HG03457 (cell line): Measurements from ENCODE around the gene SIMC1.
"Not testable (repeated sequence)": the region's sequence is repeated elsewhere in the genome, so short reads cannot be mapped to it uniquely, and the experiment has no call there.

ENCODE experiments used
- ATAC-seq: cut with Tn5 transposase; IDR thresholded peaks from one replicate; pipeline ENCODE4 v1.9.1; 2021; ENCODE audit warnings: moderate number of reproducible peaks; ENCODE audit not compliant: unreplicated experiment

SIMC1 gene

DNA sequence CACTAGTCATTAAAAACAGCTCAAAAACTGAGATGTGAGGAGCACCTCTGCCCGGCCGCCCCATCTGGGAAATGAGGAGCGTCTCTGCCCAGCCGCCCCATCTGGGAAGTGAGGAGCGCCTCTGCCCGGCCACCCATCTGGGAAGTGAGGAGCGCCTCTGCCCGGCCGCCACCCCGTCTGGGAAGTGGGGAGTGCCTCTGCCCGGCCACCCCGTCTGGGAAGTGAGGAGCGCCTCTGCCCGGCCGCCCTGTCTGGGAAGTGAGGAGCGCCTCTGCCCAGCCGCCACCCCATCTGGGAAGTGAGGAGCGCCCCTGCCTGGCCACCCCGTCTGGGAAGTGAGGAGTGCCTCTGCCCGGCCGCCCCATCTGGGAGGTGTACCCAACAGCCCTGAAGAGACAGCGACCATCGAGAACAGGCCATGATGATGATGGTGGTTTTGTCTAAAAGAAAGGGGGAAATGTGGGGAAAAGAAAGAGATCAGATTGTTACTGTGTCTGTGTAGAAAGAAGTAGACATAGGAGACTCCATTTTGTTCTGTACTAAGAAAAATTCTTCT, 23.7 kb upstream of the SIMC1 start:
- not testable (repeated sequence) for ATAC-seq

DNA sequence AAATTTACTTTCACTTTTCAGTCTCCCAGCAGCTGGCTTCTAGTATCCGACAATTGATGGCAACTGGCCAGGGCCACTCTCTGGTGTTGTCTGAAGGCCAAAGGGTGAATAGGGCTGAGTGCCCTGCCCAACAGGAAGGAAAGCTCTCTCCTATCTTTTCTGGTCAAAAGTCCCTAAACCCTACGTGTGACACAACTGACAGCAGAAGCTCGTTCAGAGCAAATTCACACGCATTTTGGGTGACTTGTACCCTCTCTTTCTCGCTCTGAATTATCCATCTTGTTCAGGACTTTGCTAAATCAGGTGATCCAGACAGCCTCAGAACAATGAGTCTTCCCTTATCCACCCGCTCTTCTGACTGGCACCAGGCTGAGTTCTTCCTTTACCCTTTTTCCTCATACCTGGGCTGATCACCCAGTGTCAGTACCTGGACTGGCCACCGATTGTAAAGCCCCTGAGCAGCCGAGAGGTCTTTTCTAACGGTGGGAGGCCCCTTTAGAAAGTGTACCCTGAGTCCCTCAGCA, 21.8 kb upstream of the SIMC1 start:
- ATAC-seq, result not testable (repeated sequence)

DNA sequence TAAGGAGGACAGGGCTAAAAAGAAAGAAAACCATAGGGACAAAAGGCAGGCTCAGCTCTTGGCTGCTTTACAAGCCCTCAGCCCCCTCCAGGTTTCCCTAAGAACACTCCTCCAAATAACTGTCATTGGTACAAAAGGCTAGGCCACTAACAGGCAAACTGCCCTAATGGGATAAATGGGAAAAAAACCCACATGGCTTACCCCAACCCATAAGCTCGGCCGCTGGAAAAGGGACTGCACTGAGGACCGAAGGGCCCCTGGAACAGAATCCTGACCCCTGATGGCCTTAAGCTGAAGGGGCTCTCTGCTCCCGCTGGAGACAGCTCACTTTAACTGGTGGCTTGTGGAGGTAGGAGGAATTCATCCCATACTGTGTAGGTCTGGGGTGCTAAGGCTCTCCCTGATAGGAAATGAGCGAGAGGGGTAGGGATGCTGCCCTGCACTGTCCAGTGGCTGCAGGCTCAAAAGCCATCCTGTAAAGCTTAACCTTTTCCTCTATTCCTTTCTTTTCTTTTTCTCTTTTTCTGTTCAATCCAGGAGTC, 21.0 kb upstream of the SIMC1 start:
- not testable (repeated sequence) for ATAC-seq

DNA sequence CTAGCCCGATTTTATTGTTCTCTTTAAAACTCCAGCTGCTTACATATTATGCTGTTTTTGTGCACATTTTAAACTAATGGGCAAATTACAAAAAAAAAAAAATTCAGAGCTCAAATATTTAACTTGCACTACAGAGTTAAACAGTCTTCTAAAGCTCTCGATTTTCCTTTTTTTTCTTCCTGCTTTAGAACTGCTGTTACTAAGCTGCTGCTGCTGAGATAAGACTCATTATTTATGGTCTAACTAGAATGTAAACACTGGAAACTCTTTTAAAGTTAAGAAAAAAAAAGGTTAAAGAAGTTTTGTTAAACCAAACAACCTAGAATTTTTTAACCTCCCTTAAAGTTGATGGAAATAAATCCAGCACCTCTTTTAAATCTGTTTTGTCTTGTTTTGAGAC, 20.5 kb upstream of the SIMC1 start:
- not testable (repeated sequence) for ATAC-seq

DNA sequence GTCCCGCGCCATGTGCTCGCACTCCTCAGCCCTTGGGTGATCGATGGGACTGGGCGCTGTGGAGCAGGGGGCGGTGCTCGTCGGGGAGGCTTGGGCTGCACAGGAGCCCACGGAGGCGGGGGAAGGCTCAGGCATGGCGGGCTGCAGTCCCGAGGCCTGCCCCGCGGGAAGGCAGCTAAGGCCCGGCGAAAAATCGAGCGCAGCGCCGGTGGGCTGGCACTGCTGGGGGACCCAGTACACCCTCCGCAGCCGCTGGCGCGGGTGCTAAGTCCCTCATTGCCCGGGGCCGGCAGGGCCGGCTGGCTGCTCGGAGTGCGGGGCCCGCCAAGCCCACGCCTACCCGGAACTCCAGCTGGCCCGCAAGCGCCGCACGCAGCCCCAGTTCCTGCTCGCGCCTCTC, 16.2 kb upstream of the SIMC1 start:
- ATAC-seq, result not testable (repeated sequence)

DNA sequence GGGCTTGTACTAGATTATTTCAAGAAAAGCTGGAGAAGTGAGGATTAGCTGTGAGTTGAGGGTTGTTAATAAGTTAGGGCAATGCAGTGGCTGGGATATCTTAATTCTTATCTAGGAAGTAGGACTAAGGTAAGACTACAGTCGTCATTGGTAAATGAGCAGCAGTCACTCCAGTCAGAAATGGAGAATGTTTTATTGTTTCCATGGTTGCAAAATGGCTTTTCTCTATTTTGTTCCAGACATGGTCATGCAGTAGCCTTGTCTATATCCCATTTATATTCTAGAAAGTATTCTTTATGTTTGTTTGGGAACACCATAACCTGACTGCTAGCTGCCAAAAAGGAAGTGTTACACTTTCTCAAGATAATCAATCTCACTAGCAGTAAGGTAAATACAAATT, 9.9 kb upstream of the SIMC1 start:
- ATAC-seq, result not testable (repeated sequence)

DNA sequence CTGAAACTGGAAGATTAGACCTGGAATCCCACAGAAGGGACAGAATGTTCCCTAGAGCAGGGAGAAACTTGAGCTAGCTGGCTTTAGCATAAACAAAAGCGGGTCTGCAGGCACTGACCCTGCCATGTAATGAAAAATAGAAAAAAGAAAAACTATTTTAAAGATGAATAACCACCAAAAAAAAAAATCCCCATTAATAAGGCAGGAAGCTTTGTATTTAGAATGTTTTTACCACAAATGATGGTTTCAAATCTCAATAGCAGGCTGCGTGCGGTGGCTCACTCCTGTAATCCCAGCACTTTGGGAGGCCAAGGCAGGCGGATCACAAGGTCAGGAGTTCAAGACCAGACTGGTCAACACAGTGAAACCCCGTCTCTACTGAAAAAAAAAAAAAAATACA, 5.0 kb upstream of the SIMC1 start:
- not testable (repeated sequence) for ATAC-seq

DNA sequence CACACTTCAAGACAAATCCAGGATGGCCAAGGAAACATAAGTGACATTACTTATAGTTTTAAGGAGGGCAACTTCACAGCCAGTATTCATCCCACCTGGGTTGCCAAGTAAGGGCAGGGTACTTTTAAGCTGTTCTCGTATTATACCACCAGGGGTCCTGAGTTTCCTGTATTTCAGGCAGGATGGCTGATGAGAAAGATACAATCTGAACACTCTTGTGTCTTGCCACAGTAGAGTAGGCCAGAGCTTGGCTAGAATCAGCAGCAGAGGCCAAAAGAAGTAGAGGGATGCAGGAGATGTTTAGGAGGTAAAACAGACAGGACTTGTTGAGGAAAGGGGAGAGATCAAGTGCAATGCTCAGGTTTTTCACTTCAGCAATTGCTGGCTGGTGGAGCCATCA, 3.1 kb upstream of the SIMC1 start:
- not testable (repeated sequence) for ATAC-seq

DNA sequence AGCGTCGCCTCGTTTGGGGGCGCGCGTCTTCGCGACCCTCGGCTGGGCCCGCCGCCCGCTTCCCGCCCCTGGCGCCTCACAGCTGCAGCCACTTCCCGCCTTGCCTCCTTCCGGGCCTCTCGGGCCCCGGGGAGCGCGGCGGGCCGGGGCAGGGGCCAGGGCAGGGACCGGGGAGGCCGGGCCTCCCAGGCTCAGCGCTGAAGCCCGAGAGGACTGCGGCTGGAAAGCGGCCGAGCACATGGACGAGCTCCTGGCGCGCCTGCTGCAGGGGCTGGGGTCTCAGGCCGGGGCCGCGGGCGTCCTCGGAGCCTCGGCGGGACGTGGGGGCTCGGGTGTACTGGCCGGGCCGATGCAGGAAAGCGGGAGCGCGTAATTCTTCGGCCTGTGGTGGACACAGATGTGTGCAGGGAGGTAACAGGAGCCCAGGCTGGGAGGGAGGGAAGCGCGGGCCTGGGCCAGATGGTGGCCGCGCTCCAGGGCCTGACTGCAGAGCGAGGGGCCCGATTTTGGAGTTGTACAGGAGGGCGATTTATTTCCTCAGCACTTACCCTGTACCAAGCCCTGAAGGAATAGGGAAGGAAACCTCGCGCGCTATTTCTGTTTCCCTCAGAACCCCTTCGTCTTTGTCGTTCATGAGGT, 540 bp downstream of the SIMC1 start:
- not testable (repeated sequence) for ATAC-seq

DNA sequence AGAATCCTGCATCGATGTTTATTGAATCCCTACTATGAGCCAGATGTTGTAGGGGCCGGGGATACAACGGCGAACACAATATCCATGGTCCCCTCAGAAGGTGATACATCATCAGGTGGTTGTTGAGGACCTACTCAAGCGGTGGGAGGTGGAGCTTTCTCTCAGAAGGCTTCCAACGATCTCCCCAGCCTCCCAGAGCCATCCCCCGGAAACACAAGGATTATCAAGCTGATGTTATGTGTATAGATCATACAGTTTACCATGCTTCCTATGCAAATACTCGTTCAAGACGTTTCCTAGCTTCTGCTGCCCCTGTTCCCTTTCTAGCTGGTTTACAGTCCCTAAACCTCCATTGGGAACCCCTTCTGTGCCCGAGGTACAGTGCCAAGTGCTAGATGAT, 1.1 kb downstream of the SIMC1 start:
- ATAC-seq, result not testable (repeated sequence)

DNA sequence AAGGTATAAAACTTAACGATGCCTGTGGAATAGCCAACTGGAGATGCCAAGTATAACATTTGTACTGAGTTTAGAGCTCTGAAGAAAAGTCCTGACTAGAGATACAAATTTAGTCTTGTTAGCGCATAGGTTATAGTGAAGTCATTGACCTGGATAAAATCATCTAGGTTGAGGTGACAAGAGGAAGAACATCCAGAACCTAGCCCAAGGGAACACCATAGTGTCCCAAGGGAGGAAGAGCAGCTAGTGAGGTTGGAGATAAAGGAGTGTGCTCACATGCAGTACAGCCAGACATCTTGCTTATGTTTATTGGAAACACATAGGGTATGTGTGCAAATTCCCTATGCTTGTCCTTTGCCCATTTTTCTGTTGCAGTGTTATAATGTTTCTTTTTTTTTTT, 6.1 kb downstream of the SIMC1 start:
- ATAC-seq, result not testable (repeated sequence)

DNA sequence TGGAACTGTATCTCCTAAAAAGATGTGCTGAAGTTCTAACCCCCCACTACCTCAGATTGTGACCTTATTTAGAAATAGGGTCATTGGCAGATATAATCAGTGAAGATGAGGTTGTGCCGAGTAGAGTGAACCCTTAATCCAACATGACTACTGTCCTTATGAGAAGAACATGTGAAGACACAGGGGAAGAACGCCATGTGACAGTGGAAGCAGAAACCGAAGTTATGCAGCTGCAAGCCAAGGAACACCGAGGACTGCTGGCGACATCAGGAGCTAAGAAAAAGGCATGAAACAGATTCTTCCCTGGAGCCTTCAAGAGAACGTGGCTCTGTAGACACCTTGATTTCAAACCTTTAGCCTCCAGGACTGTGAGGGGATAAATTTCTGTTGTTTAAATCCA, 6.8 kb downstream of the SIMC1 start:
- ATAC-seq, result not testable (repeated sequence)

DNA sequence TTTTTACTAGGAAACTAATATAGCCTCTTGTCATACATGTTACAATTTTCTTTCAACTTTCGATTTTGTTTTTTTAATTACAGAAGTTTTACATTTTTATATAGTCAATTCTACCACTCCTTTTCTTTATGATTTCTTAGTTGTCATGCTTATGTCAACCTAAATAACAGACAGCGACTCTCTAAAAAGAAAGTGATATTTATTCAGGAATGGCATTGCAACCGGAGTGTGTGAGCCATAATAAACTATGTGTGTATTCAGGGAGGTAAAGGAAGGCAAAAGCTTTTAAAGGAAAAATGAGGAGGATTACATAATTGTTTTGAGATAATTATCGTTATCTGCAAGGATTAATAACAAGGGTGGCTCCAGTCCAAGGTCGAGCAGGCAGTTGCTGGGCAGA, 7.3 kb downstream of the SIMC1 start:
- not testable (repeated sequence) for ATAC-seq

DNA sequence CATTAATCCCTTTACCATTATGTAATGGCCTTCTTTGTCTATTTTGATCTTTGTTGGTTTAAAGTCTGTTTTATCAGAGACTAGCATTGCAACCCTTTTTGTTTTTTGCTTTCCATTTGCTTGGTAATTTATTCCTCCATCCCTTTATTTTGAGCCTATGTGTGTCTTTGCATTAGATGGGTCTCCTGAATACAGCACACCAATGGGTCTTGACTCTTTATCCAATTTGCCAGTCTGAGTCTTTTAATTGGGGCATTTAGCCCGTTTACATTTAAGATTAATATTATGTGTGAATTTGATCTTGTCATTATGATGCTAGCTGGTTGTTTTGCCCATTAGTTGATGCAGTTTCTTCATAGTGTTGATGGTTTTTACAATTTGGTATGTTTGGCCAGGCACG, 12.5 kb downstream of the SIMC1 start:
- ATAC-seq, result not testable (repeated sequence)

DNA sequence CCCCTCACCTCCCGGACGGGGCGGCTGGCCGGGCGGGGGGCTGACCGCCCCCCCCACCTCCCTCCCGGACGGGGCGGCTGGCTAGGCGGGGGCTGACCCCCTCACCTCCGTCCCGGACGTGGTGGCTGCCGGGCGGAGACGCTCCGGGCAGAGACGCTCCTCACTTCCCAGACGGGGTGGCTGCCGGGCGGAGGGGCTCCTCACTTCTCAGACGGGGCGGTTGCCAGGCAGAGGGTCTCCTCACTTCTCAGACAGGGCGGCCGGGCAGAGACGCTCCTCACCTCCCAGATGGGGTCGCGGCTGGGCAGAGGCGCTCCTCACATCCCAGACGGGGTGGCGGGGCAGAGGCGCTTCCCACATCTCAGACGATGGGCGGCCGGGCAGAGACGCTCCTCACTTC, 13.9 kb downstream of the SIMC1 start:
- not testable (repeated sequence) for ATAC-seq

DNA sequence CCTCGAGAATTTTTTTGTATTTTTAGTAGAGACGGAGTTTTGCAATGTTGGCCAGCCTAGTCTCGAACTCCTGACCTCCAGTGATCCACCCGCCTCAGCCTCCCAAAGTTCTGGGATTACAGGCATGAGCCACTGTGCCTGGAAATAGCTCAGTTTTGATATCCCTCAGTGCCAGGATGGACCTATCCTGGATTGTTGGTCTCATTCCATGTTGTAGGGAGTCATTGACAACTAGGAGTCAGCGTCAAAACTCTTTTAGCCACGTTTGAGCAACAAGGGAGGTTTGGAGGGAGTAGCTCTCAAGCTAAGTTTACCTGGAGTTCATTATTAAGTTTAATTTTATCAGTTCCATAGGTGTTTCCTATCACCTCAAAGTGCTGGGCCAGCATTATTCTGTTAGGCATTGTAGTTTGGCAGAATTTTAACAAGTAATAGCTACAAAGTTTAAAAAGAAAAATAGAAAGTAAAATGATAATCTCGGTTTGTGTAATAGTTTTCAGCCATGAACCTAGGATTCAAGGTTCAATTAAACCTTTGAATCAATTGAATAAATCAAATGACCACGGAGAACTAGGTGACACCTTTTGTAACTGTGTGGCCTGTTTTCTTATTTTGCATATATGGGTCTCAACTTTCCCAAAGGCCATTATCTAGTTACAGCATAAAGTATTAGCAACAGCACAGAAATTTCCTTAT, 15.3 kb downstream of the SIMC1 start:
- ATAC-seq, result not testable (repeated sequence)

DNA sequence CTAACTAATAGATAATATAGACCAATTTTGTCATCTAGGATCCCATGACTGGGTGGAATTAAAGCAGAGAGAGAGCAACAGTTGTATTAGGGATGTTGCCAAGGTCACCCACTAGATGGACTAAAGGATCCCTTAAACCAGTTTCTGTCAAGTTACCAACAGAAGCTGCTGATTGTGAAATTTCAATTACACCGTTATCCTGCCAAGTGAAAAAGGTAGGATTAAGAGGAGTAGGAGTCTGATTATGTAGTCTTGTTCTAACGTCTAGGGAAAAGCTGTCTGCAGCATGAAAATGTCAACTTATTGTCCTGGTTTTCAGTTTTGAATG, 15.8 kb downstream of the SIMC1 start:
- ATAC-seq, result not testable (repeated sequence)

DNA sequence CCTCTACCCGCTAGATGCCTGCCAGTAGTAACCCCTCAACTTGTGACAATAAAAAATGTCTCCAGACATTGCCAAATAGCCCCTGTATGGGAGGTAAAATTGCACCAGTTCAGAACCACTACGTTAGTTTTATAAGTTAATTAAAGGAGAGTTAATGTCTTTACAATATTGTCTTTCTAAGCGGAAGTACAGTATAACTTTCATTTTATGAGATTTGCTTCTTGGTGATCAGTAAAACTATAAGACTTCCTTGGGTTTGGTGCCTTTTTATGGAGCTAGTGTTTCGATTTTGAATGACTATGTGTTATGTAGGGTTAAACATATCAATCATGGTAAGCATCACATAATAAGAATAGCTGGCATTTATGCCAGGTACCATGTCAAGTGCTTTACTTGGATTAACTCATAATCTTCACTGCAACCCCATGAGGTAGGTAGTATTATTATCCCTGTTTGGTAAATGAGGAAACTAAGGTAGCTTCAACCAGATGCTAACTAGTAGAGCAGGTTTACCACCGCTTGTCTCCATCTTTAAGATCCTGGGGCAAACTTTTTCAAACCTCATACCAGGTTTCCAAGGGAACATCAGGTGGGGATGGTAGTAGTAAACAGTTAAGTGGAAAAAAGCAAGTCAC, 19.8 kb downstream of the SIMC1 start:
- not testable (repeated sequence) for ATAC-seq

DNA sequence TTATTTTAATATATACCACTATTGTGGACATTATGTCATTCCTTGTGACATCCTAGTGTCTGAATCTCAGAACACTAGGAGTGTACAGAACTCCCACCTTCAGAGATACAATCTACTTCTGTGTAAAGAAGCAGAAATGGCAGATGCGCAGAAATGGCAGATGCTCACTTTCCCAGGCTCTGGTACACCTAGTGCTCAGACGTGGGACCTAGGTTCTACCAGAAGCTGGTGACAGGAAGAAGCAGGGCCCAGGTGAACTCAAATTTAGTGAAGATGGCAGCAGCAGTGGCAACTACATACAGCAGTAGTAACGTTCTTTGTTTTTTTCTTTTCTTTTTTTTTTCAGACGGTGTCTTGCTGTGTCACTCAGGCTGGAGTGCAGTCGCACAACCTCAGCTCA, 22.5 kb downstream of the SIMC1 start:
- ATAC-seq, result not testable (repeated sequence)

DNA sequence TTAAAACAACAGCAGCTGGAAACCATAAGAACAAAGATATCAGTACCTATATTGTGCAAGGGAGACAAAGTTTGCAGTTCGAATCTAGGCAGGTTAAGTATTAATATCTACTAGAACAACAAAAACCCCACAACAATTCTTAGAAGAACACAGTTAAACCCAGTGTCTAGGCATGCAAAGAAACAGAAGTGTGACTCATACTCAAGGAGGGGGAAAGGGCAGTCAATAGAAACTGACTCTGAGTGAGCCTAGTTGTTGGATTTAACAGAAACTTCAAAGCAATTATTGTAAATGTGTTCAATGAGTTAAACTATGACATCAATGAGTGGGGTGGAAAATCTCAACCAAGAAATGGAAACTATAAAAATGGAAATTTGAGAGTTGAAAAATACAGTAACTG, 28.2 kb downstream of the SIMC1 start:
- ATAC-seq, result not testable (repeated sequence)

DNA sequence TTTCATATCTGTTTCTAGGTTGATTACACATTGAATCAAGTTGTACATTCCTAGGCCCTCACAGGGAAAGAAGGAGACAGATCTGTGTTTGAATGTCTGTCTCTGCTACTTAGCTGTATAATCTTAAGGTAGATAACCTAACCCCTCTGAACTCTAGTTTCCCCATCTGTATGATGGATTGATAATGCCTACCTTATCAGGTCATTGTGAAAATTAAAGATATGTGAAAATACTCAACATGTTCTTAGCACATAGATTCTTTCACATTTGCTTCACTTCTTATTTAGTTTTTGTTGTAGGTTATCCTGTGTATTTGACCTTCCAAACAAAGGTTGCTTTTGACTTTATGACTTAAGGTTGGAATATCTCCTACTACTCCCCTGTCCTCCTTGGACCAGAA, 50.8 kb downstream of the SIMC1 start:
- ATAC-seq, result not testable (repeated sequence)
